Head of caudate nucleus (tissue), 42 donors: Measurements from ENCODE around the gene CSNK2B.

ENCODE experiments used
- DNase-seq, 42 donors: peaks; one replicate each; pipeline versions ENCODE4 v3.0.0 to v3.0.0-alpha.2; 2020 to 2021; ENCODE audit warnings: mixed read lengths in 7 of 42
- intact Hi-C: fragments of 100-400 bp; cut with DNase I; formaldehyde crosslinking; loops from one replicate; pipeline ENCODE4 v1.15.0; 2022

CSNK2B gene

GRCh38 chr6:31665501-31666336 lies at the start of gene CSNK2B:
TSS of gene CSNK2B (plus strand) at chr6:31666080. CDS start at chr6:31666832, 752 bp downstream.
- intact Hi-C loops, result loop anchor here (1.0 to 5.0 kb wide), 2 partner anchors 13 to 43 kb away; partner anchors contain the start of genes BAG6 and PRRC2A
- peak; percentile 99 to 100 (median 100) for DNase-seq

GRCh38 chr6:31617010-31617409 lies 48.9 kb upstream of the CSNK2B start:
- intact Hi-C loops, result no loop called here
- DNase-seq, result no peak

GRCh38 chr6:31619805-31620585 lies 45.9 kb upstream of the CSNK2B start:
- DNase-seq, result peak; percentile 90 to 99 (median 97)
- intact Hi-C loops, result loop anchor here (5.0 kb wide), 2 partner anchors 47 to 78 kb away; partner anchors contain the start of genes CSNK2B, DDX39B and LY6G5B

- peak in 32 of 42 donors; percentile 48 to 98 (median 80) for DNase-seq
These were observed 45.1 kb upstream of the CSNK2B start, which contains the start of gene PRRC2A for GRCh38 chr6:31620586-31621319. TSS of gene PRRC2A (plus strand) at chr6:31620715. CDS start at chr6:31622790, 2,075 bp downstream.

GRCh38 chr6:31621320-31621939 lies 44.5 kb upstream of the CSNK2B start:
- intact Hi-C loops, result loop anchor here (5.0 kb wide), 2 partner anchors 46 to 79 kb away; partner anchors contain the start of genes CSNK2B, DDX39B and LY6G5B

More at GRCh38 chr6:31620586-31621319, 45.1 kb upstream of the CSNK2B start, which contains the start of gene PRRC2A:
- intact Hi-C loops, result loop anchor here (5.0 kb wide), 2 partner anchors 47 to 78 kb away; partner anchors contain the start of genes CSNK2B, DDX39B and LY6G5B

GRCh38 chr6:31621991-31622390 lies 43.9 kb upstream of the CSNK2B start:
- DNase-seq, result no peak
- intact Hi-C loops, result loop anchor here (5.0 kb wide), 2 partner anchors 45 to 80 kb away; partner anchors contain the start of genes CSNK2B, DDX39B and LY6G5B

More at GRCh38 chr6:31621320-31621939, 44.5 kb upstream of the CSNK2B start:
- no peak for DNase-seq

- intact Hi-C loops, result loop anchor here (5.0 kb wide), 2 partner anchors 45 to 80 kb away; partner anchors contain the start of genes CSNK2B, DDX39B and LY6G5B
- no peak for DNase-seq
These were observed 43.2 kb upstream of the CSNK2B start for GRCh38 chr6:31622684-31623091.

- intact Hi-C loops, result loop anchor here (5.0 kb wide), 2 partner anchors 43 to 82 kb away; partner anchors contain the start of genes CSNK2B, DDX39B and LY6G5B
- DNase-seq, result no peak
These were observed 41.8 kb upstream of the CSNK2B start for GRCh38 chr6:31624070-31624469.

- DNase-seq, result no peak
- intact Hi-C loops, result no loop called here
These were observed 38.9 kb upstream of the CSNK2B start for GRCh38 chr6:31626952-31627351.

GRCh38 chr6:31627690-31628287 lies 38.1 kb upstream of the CSNK2B start:
- no peak for DNase-seq
- intact Hi-C loops, result no loop called here

GRCh38 chr6:31629014-31629413 lies 36.9 kb upstream of the CSNK2B start:
- DNase-seq, result no peak
- intact Hi-C loops, result no loop called here

- DNase-seq, result no peak
- intact Hi-C loops, result no loop called here
These were observed 35.5 kb upstream of the CSNK2B start for GRCh38 chr6:31630177-31630934.

GRCh38 chr6:31631209-31631608 lies 34.7 kb upstream of the CSNK2B start:
- intact Hi-C loops, result no loop called here
- DNase-seq, result no peak

GRCh38 chr6:31631681-31632278 lies 34.1 kb upstream of the CSNK2B start:
- intact Hi-C loops, result no loop called here
- no peak for DNase-seq

GRCh38 chr6:31632279-31632946 lies 33.5 kb upstream of the CSNK2B start:
- DNase-seq, result no peak
- intact Hi-C loops, result no loop called here

GRCh38 chr6:31633447-31633846 lies 32.4 kb upstream of the CSNK2B start:
- DNase-seq, result no peak
- intact Hi-C loops, result no loop called here
